ENCODE results near the gene MAZ. TPM values are rescaled to one million over a fixed set of nuclear protein-coding genes. Genes with fewer than 3 reads are reported as not detected.

Gene MAZ
- total and polyA plus RNA-seq, 2 of the 13 experiments (the other 11 are each of a cell fraction or from before 2014, with no cell fraction given) = 203 to 277 TPM

GRCh38 chr16:29765167-29766032 is 40.9 kb upstream of the MAZ start (continued):
- TF ChIP-seq ELF3 (CRISPR knock-in tag; IDR thresholded peaks at IDR 0.05) (peak; percentile 80; the same call in 1 of the 2 replicates), ZNF235 (CRISPR knock-in tag; IDR thresholded peaks at IDR 0.05; ENCODE audit: borderline replicate concordance) (peak; percentile 81; the same call in 1 of the 2 replicates), ZNF672 (CRISPR knock-in tag; IDR thresholded peaks at IDR 0.05) (no peak), TBL1XR1 (IDR thresholded peaks at IDR 0.05; ENCODE audit: borderline replicate concordance, low read length, partially characterized antibody) (no peak), ATM (IDR thresholded peaks at IDR 0.05; ENCODE audit: borderline replicate concordance) (no peak), ZNF720 (CRISPR knock-in tag; IDR thresholded peaks at IDR 0.05) (no peak), ZNF264 (CRISPR knock-in tag; IDR thresholded peaks at IDR 0.05) (peak; percentile 95; the same call in 1 of the 2 replicates), ETS1 (CRISPR knock-in tag; IDR thresholded peaks at IDR 0.05) (no peak), RARG (CRISPR knock-in tag; IDR thresholded peaks at IDR 0.05; ENCODE audit: low read depth) (no peak), ZNF230 (CRISPR knock-in tag; IDR thresholded peaks at IDR 0.05) (peak; percentile 89; the same call in 1 of the 2 replicates), TMF1 (CRISPR knock-in tag; IDR thresholded peaks at IDR 0.05; ENCODE audit: low read depth) (no peak; the same call in none of the 2 replicates), RCOR2 (CRISPR knock-in tag; IDR thresholded peaks at IDR 0.05) (peak; percentile 92), ELF1 (CRISPR knock-in tag; IDR thresholded peaks at IDR 0.05) (no peak), SSRP1 (CRISPR knock-in tag; IDR thresholded peaks at IDR 0.05) (no peak; the same call in none of the 2 replicates), TOPORS (CRISPR knock-in tag; IDR thresholded peaks at IDR 0.05) (peak; percentile 89; the same call in 1 of the 2 replicates), SIN3A (IDR thresholded peaks at IDR 0.05; ENCODE audit: borderline replicate concordance, low read depth, low read length) (0 out of 2 replicates have a peak, but pooled peaks have one; percentile 21), CHD2 (IDR thresholded peaks at IDR 0.05; ENCODE audit: low read depth, low read length) (no peak), PRMT3 (CRISPR knock-in tag; IDR thresholded peaks at IDR 0.05; ENCODE audit: borderline replicate concordance, low read depth) (no peak; the same call in 1 of the 2 replicates), NFATC3 (CRISPR knock-in tag; IDR thresholded peaks at IDR 0.05) (peak; percentile 76; the same call in 1 of the 2 replicates), SATB2 (CRISPR knock-in tag; IDR thresholded peaks at IDR 0.05) (no peak), FOSL2 (CRISPR knock-in tag; IDR thresholded peaks at IDR 0.05) (peak; percentile 81), DMTF1 (CRISPR knock-in tag; IDR thresholded peaks at IDR 0.05) (no peak), ZNF761 (CRISPR knock-in tag; conservative IDR thresholded peaks at IDR 0.05) (peak; percentile 77; the same call in 1 of the 2 replicates), CAMTA2 (CRISPR knock-in tag; IDR thresholded peaks at IDR 0.05; ENCODE audit: borderline replicate concordance) (no peak)
- TF ChIP-seq, protein P1, sequence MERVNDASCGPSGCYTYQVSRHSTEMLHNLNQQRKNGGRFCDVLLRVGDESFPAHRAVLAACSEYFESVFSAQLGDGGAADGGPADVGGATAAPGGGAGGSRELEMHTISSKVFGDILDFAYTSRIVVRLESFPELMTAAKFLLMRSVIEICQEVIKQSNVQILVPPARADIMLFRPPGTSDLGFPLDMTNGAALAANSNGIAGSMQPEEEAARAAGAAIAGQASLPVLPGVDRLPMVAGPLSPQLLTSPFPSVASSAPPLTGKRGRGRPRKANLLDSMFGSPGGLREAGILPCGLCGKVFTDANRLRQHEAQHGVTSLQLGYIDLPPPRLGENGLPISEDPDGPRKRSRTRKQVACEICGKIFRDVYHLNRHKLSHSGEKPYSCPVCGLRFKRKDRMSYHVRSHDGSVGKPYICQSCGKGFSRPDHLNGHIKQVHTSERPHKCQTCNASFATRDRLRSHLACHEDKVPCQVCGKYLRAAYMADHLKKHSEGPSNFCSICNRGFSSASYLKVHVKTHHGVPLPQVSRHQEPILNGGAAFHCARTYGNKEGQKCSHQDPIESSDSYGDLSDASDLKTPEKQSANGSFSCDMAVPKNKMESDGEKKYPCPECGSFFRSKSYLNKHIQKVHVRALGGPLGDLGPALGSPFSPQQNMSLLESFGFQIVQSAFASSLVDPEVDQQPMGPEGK (CRISPR knock-in tag; IDR thresholded peaks at IDR 0.05) = peak; percentile 62

Data from HepG2 (cell line).